Psoas muscle (tissue), 8 donors: ENCODE results near the gene NT5C1B. TPM values are rescaled to one million over a fixed set of nuclear protein-coding genes. Genes with fewer than 3 reads are reported as not detected.

ENCODE experiments used
- ATAC-seq, 4 donors: fragments of 200-7000 bp; cut with Tn5 transposase; one replicate each; pipeline ENCODE4 v1.9.1; 2020; ENCODE audit warnings: moderate library complexity in 3 of 4, mild to moderate bottlenecking in 2 of 4
- DNase-seq, 2 donors: peaks; one replicate each; pipeline ENCODE4 v3.0.0-alpha.2; 2020
- H3K27ac ChIP-seq: fragments of 200-600 bp; one replicate; pipeline ENCODE4 v1.8.0; 2022
- H3K27me3 ChIP-seq, 3 donors: fragments of 200-600 bp in 1 of 3; one replicate each; pipeline versions ENCODE4 v1.6.1 to v1.8.0; 2013 to 2022; ENCODE audit warnings: low read length in 2 of 3, mild to moderate bottlenecking in 2 of 3, moderate library complexity in 1 of 3; ENCODE audit not compliant: insufficient read depth in 3 of 3
- H3K36me3 ChIP-seq, 2 donors: fragments of 200-600 bp in 1 of 2; one replicate each; pipeline versions ENCODE4 v1.6.1 to v1.8.0; 2013 to 2022; ENCODE audit warnings: low read depth in 1 of 2, mild to moderate bottlenecking in 1 of 2, moderate library complexity in 1 of 2; ENCODE audit not compliant: insufficient read depth in 1 of 2
- H3K4me1 ChIP-seq: fragments of 200-600 bp; one replicate; pipeline ENCODE4 v1.8.0; 2022
- H3K4me3 ChIP-seq: fragments of 200-600 bp; one replicate; pipeline ENCODE4 v1.8.0; 2022; ENCODE audit warnings: mild to moderate bottlenecking
- H3K9me3 ChIP-seq: fragments of 200-600 bp; one replicate; pipeline ENCODE4 v1.8.0; 2022
- WGBS, 3 donors: extraction: QIAGEN DNeasy Blood & Tissue Kit; methylation state at CpG; one replicate each; pipeline versions ENCODE4 v1.1.6 to v1.1.7; 2013; 5-methylcytosine and 5-hydroxymethylcytosine counted together
- intact Hi-C, 2 donors: fragments of 100-400 bp; cut with DNase I; formaldehyde crosslinking; loops; one replicate each; pipeline versions ENCODE4 v1.11.0 to v1.14.2; 2022
- polyA plus RNA-seq, 3 donors: library from polyadenylated mRNA; stranded (reverse); fragments of 200-250 nt; gene quantifications; one replicate each; pipeline ENCODE4 v1.2.3, GENCODE V29; 2013
- total RNA-seq, 4 donors: library from RNA; stranded (reverse); fragmentation: NEBNext Ultra II Directional in 2 of 4; extraction: Animal tissue kit (Norgen Biotek cat#: 25700) in 2 of 4; gene quantifications; one replicate each; pipeline versions ENCODE4 v1.2.1 to v1.2.4, GENCODE V29; 2021 to 2023
- TF ChIP-seq, protein P1 (sequence below): fragments of 200-600 bp; IDR thresholded peaks from one replicate; pipeline ENCODE4 v1.8.0; 2022; ENCODE audit warnings: antibody characterized with exemption
- donor health status: healthy with polysubstance abuse.
- donor health status: DM: no; HTN: no; CAD: no; lungs with moderate emphysema.
- donor health status: Bipolar disorder and iron deficiency.
- donor health status: healthy.
- donor health status: DM: yes; HTN: yes; CAD: no.
- donor health status: DM: no; HTN: no; CAD: no.
- donor health status: DM: no; HTN: no; CAD: no.
- donor health status: DM: yes; HTN: yes; CAD: no.

The NT5C1B gene
- total and polyA plus RNA-seq, 7 donors, result not detected

- Histone ChIP-seq H3K36me3 (no peaks in the 10 kb centered on the region), H3K9me3 (no peaks in the 10 kb centered on the region), H3K4me1 (peaks cover under 1% of the 10 kb centered on the region), H3K27ac (no peak overlapping the region), H3K27me3 (no peaks in the 10 kb centered on the region), H3K4me3 (no peak overlapping the region)
- intact Hi-C loops, result no loop called here
- TF ChIP-seq, protein P1, sequence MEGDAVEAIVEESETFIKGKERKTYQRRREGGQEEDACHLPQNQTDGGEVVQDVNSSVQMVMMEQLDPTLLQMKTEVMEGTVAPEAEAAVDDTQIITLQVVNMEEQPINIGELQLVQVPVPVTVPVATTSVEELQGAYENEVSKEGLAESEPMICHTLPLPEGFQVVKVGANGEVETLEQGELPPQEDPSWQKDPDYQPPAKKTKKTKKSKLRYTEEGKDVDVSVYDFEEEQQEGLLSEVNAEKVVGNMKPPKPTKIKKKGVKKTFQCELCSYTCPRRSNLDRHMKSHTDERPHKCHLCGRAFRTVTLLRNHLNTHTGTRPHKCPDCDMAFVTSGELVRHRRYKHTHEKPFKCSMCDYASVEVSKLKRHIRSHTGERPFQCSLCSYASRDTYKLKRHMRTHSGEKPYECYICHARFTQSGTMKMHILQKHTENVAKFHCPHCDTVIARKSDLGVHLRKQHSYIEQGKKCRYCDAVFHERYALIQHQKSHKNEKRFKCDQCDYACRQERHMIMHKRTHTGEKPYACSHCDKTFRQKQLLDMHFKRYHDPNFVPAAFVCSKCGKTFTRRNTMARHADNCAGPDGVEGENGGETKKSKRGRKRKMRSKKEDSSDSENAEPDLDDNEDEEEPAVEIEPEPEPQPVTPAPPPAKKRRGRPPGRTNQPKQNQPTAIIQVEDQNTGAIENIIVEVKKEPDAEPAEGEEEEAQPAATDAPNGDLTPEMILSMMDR, result no peak
- no peak for DNase-seq
- no peak for ATAC-seq
- WGBS, 3 donors, result 92 to 93% (median 93%) methylated on average over 2 of the region's 2 CpGs
Observed at GRCh38 chr2:18540872-18541271, 48.5 kb downstream of the NT5C1B start.

GRCh38 chr2:18536697-18537096, 52.7 kb downstream of the NT5C1B start:
- Histone ChIP-seq H3K9me3 (no peaks in the 10 kb centered on the region), H3K27me3 (no peaks in the 10 kb centered on the region), H3K4me1 (no peaks in the 10 kb centered on the region), H3K27ac (no peak overlapping the region), H3K36me3 (no peaks in the 10 kb centered on the region), H3K4me3 (no peak overlapping the region)
- TF ChIP-seq, protein P1, result no peak
- 87 to 94% (median 93%) methylated on average over 1 of the region's 1 CpG for WGBS, 3 donors
- DNase-seq (no peak), ATAC-seq (no peak)
- intact Hi-C loops, result no loop called here

DNA sequence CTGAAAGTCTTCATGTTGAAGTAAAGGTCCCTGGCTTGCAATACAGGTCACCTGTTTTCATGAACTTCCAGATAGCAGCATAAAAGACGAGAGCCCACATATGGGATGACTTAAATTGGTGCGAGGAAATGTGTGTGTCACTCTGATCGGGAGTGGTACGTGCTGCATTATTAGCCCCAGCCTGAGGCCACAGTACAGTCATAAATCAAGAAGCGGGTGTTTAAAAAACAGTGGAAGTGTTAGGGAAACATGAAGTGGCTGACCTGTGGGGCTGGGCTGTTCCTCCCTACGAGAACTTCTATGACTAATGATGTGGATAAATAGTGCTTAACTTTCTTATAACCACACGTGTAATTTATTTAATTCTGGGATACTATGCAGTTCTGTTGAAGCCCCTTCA, 53.3 kb downstream of the NT5C1B start:
- Histone ChIP-seq H3K9me3 (no peaks in the 10 kb centered on the region), H3K4me1 (no peaks in the 10 kb centered on the region), H3K36me3 (no peaks in the 10 kb centered on the region), H3K4me3 (no peak overlapping the region), H3K27ac (no peak overlapping the region), H3K27me3 (no peaks in the 10 kb centered on the region)
- no peak for ATAC-seq
- 37 to 47% (median 37%) methylated on average over 7 of the region's 7 CpGs for WGBS, 3 donors
- intact Hi-C loops, result no loop called here
- DNase-seq, result no peak
- TF ChIP-seq, protein P1, result no peak

DNA sequence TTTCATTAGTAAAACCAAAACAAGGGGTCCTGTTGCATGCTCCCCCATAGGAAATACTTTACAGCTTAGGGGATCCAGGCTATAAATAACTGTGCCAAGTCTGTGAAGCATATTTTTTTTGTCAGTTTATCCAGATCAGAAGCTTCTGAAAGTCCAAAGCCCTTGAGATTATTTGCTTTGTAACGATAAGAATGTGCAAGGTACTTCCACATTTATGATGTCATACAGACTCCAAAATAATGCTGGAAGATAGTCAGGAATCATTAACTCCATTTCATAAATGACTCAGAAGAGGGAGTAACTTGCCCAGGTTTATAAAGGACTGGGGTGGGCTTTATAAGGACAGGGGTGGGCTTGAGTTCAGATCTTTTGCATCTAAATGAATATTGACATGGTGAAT, 58.2 kb downstream of the NT5C1B start:
- 48 to 68% (median 50%) methylated on average over 1 of the region's 1 CpG for WGBS, 3 donors
- no peak overlapping the region for H3K4me3 ChIP-seq
- no peak for DNase-seq
- no peak overlapping the region for H3K27ac ChIP-seq
- intact Hi-C loops, result no loop called here
- ATAC-seq, result no peak
- TF ChIP-seq, protein P1, result no peak
- H3K27me3 ChIP-seq, result no peaks in the 10 kb centered on the region
- H3K9me3 ChIP-seq, result no peaks in the 10 kb centered on the region
- no peaks in the 10 kb centered on the region for H3K4me1 ChIP-seq
- no peaks in the 10 kb centered on the region for H3K36me3 ChIP-seq

GRCh38 chr2:18527822-18528221, 61.5 kb downstream of the NT5C1B start:
- no peak overlapping the region for H3K4me3 ChIP-seq
- 57 to 81% (median 69%) methylated on average over 4 of the region's 4 CpGs for WGBS, 3 donors
- ATAC-seq, result no peak
- no peak overlapping the region for H3K27ac ChIP-seq
- intact Hi-C loops, result loop anchor here in 1 of 2 donors (10.0 kb wide), 1 partner anchor 827 kb away; the partner anchor contains the start of gene OSR1
- TF ChIP-seq, protein P1, result no peak
- no peaks in the 10 kb centered on the region for H3K27me3 ChIP-seq
- H3K36me3 ChIP-seq, result no peaks in the 10 kb centered on the region
- DNase-seq, result no peak
- no peaks in the 10 kb centered on the region for H3K4me1 ChIP-seq
- no peaks in the 10 kb centered on the region for H3K9me3 ChIP-seq
